SU-DHL-6 (cell line): ENCODE results near the gene STK39.

Experiments used
- CTCF ChIP-seq: fragments of 200-600 bp; sonication (generic); IDR thresholded peaks from one replicate; pipeline ENCODE4 v1.5.1; 2017; ENCODE audit warnings: antibody characterized with exemption, mild to moderate bottlenecking, low read length, moderate library complexity; ENCODE audit not compliant: insufficient read depth, poor library complexity, severe bottlenecking
- EZH2phosphoT487 ChIP-seq: fragments of 200-600 bp; sonication (generic), shearing (Covaris generic); conservative IDR thresholded peaks from 2 replicates; pipeline ENCODE4 v1.6.1; 2018; ENCODE audit warnings: mild to moderate bottlenecking, antibody characterized with exemption, low read length, moderate library complexity, mixed read lengths

DNA sequence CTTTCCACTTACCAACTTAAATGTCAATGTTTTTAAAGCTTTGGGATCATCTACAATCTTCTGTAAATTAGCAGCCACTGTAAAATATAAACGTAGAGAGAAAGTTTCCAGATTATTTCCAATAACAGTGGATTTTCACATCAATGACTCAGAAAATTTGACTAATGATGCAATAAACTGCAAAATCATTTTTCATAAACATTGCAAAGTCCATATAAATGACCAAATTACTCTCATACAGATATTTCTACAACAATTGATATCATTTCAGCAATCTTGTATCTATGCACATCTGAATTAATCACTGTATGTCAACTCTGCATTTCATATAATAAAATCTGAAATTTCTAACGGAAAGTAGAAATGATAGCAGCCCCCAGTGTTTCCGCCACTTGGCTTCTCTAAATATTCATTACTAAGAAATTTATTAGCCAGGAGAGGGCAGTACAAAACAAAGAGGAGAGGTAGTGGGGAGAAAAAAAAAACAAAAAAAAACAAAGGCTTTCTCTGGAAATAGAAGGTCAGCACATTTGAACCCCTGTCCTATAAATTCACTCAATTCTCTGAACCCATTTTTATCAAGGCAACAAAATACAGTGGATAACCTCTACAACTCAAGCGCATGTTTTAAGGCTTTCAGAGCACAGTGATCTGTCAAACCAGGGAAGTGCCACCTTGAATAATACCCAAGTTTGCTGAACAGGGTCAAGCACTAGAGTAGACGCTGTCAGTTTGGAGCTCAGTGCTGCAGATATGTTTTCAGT, 282.6 kb downstream of the STK39 start:
- TF ChIP-seq CTCF (peak; percentile 26), EZH2phosphoT487 (no peak)
